Right lobe of liver (tissue), 6 donors: ENCODE measurements around the gene TMEM178A. TPM values are rescaled to one million over a fixed set of nuclear protein-coding genes. Genes with fewer than 3 reads are reported as not detected.
A peak's percentile ranks its signal among the peaks of the same experiment; 100 is the strongest.

Source experiments
- ATAC-seq, 4 donors: fragments of 200-7000 bp; cut with Tn5 transposase; one replicate each; pipeline ENCODE4 v1.9.1; 2020; ENCODE audit warnings: mild to moderate bottlenecking in 4 of 4, moderate library complexity in 4 of 4
- DNase-seq, 3 donors: peaks; one replicate each; pipeline ENCODE4 v3.0.0-alpha.2; 2020
- H3K27ac ChIP-seq, 3 donors: fragments of 200-600 bp; one replicate each; pipeline ENCODE4 v1.8.0; 2022
- H3K27me3 ChIP-seq, 2 donors: fragments of 200-600 bp; one replicate each; pipeline ENCODE4 v1.8.0; 2022
- H3K36me3 ChIP-seq, 4 donors: fragments of 200-600 bp; sonication (generic) in 1 of 4; one replicate each; pipeline versions ENCODE4 v1.5.1 to v1.8.0; 2017 to 2022; ENCODE audit warnings: control low read depth in 1 of 4
- H3K4me1 ChIP-seq, 4 donors: fragments of 200-600 bp; sonication (generic) in 1 of 4; one replicate each; pipeline versions ENCODE4 v1.5.1 to v1.8.0; 2017 to 2022; ENCODE audit warnings: control low read depth in 1 of 4
- H3K4me3 ChIP-seq, 3 donors: fragments of 200-600 bp; one replicate each; pipeline ENCODE4 v1.8.0; 2022
- H3K9me3 ChIP-seq, 4 donors: fragments of 200-600 bp; sonication (generic) in 1 of 4; one replicate each; pipeline versions ENCODE4 v1.5.1 to v1.8.0; 2017 to 2022; ENCODE audit warnings: control low read depth in 1 of 4
- POLR2A ChIP-seq: fragments of 450-650 bp; IDR thresholded peaks from one replicate; pipeline ENCODE4 v1.6.1; 2017; ENCODE audit warnings: antibody characterized with exemption, mild to moderate bottlenecking
- WGBS: methylation state at CpG from one replicate; pipeline ENCODE4 v1.1.6; 2018; ENCODE audit warnings: low coverage, low lambda C conversion rate; ENCODE audit not compliant: insufficient coverage; ENCODE audit errors: missing lambda C conversion rate; 5-methylcytosine and 5-hydroxymethylcytosine counted together
- intact Hi-C, 2 donors: fragments of 100-400 bp; cut with DNase I; formaldehyde crosslinking; loops; one replicate each; pipeline versions ENCODE4 v1.11.2 to v1.14.1; 2022
- long read RNA-seq: library from polyadenylated mRNA; unstranded; transcript quantifications from one replicate; pipeline ENCODE4 v2.0.0, GENCODE V29; 2019
- total RNA-seq, 6 experiments: library from RNA; depleted of rRNA in 2 of 6; stranded (reverse); fragments of >200 nt in 2 of 6; fragmentation: NEBNext Ultra II Directional in 3 of 6; extraction: Animal tissue kit (Norgen Biotek cat#: 25700) in 3 of 6; gene quantifications; one replicate each; pipeline versions ENCODE4 v1.1.0 to v1.2.4, GENCODE V29; 2016 to 2023
- TF ChIP-seq, protein P1 (sequence below), 4 donors: fragments of 200-600 bp in 3 of 4; fragments of 450-650 bp in 1 of 4; IDR thresholded peaks; one replicate each; pipeline versions ENCODE4 v1.5.1 to v1.8.0; 2016 to 2022; ENCODE audit warnings: antibody characterized with exemption in 4 of 4, mild to moderate bottlenecking in 2 of 4
- donor health status: DM: no; HTN: yes; CAD: no.
- donor health status: DM: no; HTN: no; CAD: no.
- donor health status: DM: no; HTN: no; CAD: no.
- donor health status: DM: no; HTN: yes; CAD: no.
- donor health status: DM: no; HTN: yes; CAD: no.

Gene TMEM178A
- 1 to 10 TPM in 3 of 6 experiments, under 1 TPM in 2, not detected in 1; 0.25 to 1.7 (median 1.4) TPM for total RNA-seq
- long read RNA-seq: 0 reads

DNA sequence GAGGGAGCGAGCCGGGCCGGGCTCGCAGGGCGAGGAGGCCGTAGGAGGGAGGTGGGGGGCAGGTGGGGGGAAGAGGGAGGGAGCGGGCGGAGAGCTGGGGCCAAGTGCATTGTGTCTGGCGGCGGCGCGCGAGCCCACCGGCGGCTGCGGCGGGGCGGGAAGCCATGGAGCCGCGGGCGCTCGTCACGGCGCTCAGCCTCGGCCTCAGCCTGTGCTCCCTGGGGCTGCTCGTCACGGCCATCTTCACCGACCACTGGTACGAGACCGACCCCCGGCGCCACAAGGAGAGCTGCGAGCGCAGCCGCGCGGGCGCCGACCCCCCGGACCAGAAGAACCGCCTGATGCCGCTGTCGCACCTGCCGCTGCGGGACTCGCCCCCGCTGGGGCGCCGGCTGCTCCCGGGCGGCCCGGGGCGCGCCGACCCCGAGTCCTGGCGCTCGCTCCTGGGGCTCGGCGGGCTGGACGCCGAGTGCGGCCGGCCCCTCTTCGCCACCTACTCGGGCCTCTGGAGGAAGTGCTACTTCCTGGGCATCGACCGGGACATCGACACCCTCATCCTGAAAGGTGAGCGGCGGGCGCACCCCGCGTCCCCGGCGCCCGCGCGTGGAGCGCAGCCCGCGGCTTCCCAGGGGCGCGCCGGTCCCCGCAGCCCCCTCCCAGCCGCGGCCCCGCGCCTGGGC, at the start of gene TMEM178A:
Gene TMEM178A, plus strand, starts transcription at position 107 of the 680 bp plus-strand sequence. Its CDS starts 58 bp downstream, at position 165.
- WGBS: 2% methylated on average over 12 of the region's 90 CpGs
- peak; percentile 25 to 56 (median 39) for ATAC-seq
- no peaks in the 10 kb centered on the region for H3K36me3 ChIP-seq
- no peaks in the 10 kb centered on the region for H3K9me3 ChIP-seq
- H3K4me3 ChIP-seq: peak within 1 kb of the TSS; percentile 32 to 54 (median 40)
- intact Hi-C loops: no loop called here
- H3K4me1 ChIP-seq: peaks cover 0 to 11% (median 0%) of the 10 kb centered on the region in 4 donors
- H3K27me3 ChIP-seq: peaks cover 7 to 18% of the 10 kb centered on the region in 2 donors
- DNase-seq: peak in 1 of 3 donors; percentile 28
- H3K27ac ChIP-seq: no peak within 1 kb of the TSS
- TF ChIP-seq POLR2A: no peak
- TF ChIP-seq, protein P1, sequence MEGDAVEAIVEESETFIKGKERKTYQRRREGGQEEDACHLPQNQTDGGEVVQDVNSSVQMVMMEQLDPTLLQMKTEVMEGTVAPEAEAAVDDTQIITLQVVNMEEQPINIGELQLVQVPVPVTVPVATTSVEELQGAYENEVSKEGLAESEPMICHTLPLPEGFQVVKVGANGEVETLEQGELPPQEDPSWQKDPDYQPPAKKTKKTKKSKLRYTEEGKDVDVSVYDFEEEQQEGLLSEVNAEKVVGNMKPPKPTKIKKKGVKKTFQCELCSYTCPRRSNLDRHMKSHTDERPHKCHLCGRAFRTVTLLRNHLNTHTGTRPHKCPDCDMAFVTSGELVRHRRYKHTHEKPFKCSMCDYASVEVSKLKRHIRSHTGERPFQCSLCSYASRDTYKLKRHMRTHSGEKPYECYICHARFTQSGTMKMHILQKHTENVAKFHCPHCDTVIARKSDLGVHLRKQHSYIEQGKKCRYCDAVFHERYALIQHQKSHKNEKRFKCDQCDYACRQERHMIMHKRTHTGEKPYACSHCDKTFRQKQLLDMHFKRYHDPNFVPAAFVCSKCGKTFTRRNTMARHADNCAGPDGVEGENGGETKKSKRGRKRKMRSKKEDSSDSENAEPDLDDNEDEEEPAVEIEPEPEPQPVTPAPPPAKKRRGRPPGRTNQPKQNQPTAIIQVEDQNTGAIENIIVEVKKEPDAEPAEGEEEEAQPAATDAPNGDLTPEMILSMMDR (IDR thresholded peaks at IDR 0.05): no peak

DNA sequence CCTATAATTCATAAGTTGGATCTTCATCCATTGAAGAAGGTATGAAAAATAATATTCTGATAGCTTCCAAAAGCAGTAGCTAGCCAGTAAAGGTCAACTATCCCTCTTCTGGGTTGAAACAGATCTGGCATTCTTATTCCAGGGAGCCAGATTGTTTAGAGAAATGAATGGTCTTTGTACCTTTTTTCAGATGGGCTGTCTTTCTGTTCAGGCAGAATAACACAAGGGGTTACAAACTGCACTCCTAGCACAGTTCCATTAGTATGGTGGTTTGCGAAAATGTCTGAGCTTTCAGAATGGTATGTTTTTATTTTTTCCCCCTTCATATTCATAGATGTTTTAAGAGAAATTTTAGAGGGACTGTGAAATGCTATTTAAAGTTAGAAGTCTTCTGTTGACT, 47.5 kb upstream of the TMEM178A start:
- DNase-seq (no peak), ATAC-seq (no peak)
- H3K4me1 ChIP-seq: peaks cover 0 to 7% (median 3%) of the 10 kb centered on the region in 4 donors
- no peaks in the 10 kb centered on the region for H3K9me3 ChIP-seq
- no peaks in the 10 kb centered on the region for H3K27me3 ChIP-seq
- no peak overlapping the region for H3K4me3 ChIP-seq
- no peak overlapping the region for H3K27ac ChIP-seq
- WGBS: 100% methylated on average over 1 of the region's 1 CpG
- H3K36me3 ChIP-seq: no peaks in the 10 kb centered on the region
- intact Hi-C loops: no loop called here
- no peak for TF ChIP-seq POLR2A
- TF ChIP-seq, protein P1 (IDR thresholded peaks at IDR 0.05): no peak

DNA sequence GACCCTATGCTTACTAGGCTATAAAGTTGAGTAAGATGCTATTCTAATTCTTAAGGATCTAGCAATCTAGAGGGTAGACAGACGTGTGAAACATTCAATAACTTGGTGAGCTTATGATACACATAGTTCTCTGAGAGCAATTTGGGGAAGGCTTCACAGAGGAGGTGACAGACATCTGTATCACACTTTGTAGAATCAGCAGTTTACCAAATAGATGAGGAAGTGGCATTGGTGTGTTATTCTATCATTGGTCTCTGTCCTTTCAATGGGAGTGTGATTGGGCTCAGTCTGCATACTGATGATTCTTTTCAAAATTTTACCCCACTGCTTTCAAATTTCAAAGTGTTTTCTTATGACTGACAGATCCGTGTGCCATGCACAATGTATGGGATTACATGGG, 47.0 kb upstream of the TMEM178A start:
- Histone ChIP-seq H3K36me3 (no peaks in the 10 kb centered on the region), H3K27me3 (no peaks in the 10 kb centered on the region), H3K9me3 (no peaks in the 10 kb centered on the region), H3K4me1 (peaks cover 0 to 7% (median 3%) of the 10 kb centered on the region in 4 donors), H3K27ac (no peak overlapping the region), H3K4me3 (no peak overlapping the region)
- intact Hi-C loops: no loop called here
- DNase-seq (no peak), ATAC-seq (no peak)
- WGBS: 84% methylated on average over 2 of the region's 2 CpGs
- TF ChIP-seq, protein P1 (IDR thresholded peaks at IDR 0.05): no peak
- TF ChIP-seq POLR2A: no peak

DNA sequence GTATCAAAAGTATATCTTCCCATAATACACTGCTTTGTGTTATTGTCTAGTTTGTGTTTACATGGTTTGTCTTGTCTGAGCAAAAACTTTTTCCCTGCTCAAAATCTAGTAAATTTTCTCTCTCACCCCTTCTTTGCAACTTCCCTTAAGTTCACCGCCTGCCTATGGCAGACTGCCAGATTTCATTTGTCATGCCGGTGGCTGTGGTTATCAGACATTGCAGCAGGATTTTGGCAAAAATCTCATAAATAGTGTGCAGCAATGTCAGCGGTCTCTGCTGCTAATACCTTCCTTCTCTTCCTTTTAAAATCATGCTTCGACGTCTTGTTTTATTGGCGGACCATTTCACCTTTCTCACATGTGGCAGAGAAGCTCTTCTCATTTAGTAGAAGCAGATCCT, 45.6 kb upstream of the TMEM178A start:
- ATAC-seq (peak; percentile 78 to 96 (median 84)), DNase-seq (peak; percentile 63 to 83 (median 78))
- intact Hi-C loops: no loop called here
- 24% methylated on average over 6 of the region's 6 CpGs for WGBS
- no peak overlapping the region for H3K4me3 ChIP-seq
- no peaks in the 10 kb centered on the region for H3K36me3 ChIP-seq
- TF ChIP-seq, protein P1 (IDR thresholded peaks at IDR 0.05): no peak
- TF ChIP-seq POLR2A: no peak
- H3K27me3 ChIP-seq: no peaks in the 10 kb centered on the region
- no peak overlapping the region for H3K27ac ChIP-seq
- no peaks in the 10 kb centered on the region for H3K9me3 ChIP-seq
- H3K4me1 ChIP-seq: peaks cover 0 to 7% (median 3%) of the 10 kb centered on the region in 4 donors
